GM21526 (cell line): Measurements from ENCODE around the gene RORC.
"Not testable (repeated sequence)": the region's sequence is repeated elsewhere in the genome, so short reads cannot be mapped to it uniquely, and the experiment has no call there.

Experiments used
- ATAC-seq: cut with Tn5 transposase; IDR thresholded peaks from one replicate; pipeline ENCODE4 v1.9.1; 2021; ENCODE audit warnings: moderate library complexity; ENCODE audit not compliant: unreplicated experiment, low FRiP score

The RORC gene

DNA sequence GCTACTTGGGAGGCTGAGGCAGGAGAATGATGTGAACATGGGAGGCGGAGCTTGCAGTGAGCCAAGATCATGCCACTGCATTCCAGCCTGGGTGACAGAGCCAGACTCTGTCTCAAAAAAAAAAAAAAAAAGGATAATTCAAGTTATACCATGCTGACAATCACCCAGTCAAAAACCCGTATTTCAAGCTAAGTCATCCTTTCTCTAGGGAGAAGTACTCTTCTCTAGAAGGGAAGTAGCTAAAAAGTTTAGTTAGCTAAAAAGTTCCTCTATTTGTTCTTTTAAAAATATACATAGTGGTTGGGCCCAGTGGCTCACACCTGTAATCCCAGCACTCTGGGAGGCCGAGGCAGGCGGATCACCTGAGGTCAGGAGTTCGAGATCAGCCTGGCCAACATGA lies 50.9 kb downstream of the RORC start:
- not testable (repeated sequence) for ATAC-seq

DNA sequence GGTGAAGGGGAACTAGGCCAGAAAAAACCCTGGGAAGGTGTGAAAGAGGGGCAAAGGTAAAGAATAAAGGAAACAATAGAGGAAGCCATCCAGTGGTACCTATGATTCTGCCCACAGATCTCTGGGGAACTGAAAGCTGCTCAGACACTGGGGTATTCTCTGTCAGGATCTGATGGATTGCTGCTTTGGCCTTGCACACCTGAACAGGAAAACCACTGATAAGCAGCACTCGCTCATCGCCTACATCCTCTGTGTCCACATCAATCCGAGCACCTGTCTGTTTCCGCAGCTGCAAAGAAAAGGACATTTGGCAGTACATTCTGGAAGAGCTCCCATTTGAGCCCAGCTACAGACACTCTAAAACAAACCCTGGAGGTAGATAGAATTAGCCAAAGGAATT lies 51.8 kb downstream of the RORC start:
- no peak for ATAC-seq

DNA sequence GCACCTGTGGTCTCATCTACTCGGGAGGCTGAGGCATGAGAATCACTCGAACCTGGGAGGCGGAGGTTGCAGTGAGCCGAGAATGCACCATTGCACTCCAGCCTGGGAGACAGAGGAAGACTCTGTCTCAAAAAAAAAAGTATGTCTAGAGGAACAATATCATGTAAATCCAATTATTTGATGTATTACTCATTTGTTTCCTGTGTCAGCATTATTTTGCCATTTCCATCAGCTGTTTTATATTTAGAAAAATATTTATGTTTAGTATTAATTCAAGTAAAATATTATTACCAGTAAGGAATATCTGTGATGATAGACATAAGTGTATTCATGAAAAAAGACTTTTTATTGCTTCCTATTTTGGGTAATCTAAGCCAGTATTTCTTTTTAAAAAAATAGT lies 54.3 kb downstream of the RORC start:
- ATAC-seq = no peak

DNA sequence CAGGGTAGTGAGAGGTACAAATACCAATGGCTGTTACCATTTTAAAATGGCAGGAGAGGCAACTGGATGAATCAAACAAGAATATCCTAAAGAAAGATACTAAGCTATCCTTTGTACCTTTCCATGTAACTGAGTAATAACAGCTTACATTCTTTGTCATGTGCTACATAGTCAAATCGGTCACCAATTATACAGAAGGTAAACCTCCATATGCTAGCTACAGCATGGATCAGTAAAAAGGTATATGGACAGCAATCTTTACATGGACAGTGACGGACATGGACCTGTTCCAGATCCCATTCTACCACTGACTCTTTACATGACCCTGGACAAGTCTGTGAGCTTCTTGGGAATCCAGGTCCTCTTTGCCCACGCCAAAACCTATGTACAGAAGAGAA lies 54.9 kb downstream of the RORC start:
- no peak for ATAC-seq

DNA sequence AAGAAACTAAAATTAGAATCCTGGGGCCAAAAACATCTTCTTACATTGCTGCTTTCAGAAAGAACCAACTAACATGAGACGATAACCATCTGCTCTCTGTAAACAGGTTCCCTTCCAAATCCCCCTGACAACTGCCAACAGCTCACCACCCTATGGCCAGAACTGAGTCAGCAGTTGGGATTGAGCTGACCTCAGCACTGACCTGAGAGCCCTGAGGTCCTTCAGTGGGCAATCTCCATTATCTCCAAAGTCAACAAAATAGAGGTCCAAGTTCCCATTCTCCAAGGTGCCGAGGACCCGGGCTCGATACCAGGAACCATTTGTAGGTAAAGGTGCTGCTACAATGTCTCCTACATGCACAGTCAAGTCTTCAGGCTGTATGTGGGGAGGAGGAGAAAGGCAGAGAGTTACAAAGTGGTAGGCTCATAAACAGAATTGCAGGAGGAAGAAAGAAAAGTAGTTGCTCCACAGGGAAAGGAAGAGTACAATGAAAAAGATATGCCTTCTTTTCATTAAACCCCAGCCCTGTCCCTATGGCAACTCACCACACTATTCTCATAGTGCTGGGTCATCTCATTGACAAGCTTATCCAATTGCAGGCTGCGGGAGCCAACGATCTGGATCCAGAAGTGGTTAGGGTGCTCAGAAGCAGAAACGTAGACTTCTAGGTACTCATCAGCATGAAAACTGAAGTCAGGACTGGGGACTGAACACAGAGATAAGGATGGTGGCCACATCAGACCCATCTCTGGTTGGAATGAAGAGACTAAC lies 55.5 kb downstream of the RORC start:
- no peak for ATAC-seq

DNA sequence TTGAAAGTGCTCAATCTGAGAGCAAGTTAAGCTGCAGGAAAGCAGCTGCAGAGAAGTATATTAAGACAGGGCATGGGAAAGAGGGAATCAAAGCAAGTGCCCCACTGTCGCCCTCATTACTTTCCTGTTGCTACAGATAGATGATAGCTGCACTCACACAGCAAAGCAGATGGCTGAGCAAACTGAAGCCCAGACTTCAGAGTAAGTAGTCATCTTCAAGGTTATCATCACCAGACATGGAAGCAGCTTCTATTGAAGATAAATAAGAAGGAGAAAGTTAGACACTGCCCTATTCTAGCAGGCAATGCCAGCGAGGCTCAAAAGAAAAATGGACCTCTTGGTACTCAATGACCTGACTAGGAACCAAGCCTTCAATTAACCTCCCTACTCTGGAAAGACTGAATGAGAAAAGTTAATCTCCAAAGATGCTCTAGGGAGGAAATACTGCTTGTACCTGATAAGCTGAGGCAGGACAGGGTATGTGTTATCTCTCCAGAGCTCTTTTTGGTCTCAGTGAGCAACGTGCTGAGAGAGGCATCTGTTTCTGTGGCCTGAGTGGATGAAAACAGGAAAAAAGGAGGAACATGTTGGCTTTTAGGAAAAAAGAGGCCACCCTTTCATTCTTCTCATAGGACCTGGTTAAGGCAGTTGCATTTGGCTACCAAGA lies 57.2 kb downstream of the RORC start:
- ATAC-seq = no peak

DNA sequence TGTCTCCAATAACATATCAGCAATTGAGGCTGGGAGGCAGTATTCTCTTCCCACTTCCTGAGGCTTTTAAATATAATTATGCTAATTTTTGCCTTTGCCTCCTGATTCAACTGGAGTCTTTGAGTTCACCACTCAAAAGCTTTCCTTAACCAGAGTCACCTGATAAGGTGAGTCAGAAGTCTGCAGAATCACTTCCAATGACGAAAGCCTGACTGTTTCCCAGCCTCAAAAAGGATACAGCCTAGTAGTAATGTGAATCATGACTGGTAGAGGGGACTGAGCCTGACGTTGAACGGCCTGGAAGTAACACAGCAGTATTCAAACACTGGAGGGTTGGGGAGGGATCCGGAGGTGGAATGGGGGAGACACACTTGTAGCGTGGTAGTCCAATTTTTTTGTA lies 57.9 kb downstream of the RORC start:
- ATAC-seq = no peak

DNA sequence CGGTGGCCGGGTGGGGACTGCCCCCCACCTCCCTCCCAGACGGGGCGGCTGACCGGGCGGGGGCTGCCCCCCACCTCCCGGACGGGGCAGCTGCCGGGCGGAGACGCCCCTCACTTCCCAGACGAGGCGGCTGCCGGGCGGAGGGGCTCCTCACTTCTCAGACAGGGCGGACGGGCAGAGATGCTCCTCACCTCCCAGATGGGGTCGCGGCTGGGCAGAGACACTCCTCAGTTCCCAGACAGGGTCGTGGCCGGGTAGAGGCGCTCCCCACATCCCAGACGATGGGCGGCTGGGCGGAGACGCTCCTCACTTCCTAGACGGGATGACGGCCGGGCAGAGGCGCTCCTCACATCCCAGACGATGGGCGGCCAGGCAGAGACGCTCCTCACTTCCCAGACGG lies 62.3 kb downstream of the RORC start:
- ATAC-seq = not testable (repeated sequence)

DNA sequence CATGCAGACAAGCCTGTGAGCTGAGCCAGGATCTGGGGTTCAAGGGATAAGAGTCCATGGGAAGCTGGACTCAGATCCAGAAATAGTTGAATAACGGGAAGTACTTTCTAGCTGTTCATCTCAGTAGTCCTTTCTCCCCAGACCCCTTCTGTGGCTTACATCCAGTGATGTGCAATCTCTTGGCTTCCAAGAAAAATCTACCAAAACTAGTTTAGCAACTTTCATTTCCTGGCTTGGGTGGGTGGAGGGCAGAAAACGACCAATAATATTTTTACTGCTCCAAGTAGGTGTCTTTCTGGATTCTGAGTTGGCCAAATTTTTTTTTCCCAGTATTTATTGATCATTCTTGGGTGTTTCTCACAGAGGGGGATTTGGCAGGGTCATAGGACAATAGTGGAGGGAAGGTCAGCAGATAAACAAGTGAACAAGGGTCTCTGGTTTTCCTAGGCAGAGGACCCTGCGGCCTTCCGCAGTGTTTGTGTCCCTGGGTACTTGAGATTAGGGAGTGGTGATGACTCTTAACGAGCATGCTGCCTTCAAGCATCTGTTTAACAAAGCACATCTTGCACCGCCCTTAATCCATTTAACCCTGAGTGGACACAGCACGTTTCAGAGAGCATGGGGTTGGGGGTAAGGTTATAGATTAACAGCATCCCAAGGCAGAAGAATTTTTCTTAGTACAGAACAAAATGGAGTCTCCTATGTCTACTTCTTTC lies 63.1 kb downstream of the RORC start:
- not testable (repeated sequence) for ATAC-seq

DNA sequence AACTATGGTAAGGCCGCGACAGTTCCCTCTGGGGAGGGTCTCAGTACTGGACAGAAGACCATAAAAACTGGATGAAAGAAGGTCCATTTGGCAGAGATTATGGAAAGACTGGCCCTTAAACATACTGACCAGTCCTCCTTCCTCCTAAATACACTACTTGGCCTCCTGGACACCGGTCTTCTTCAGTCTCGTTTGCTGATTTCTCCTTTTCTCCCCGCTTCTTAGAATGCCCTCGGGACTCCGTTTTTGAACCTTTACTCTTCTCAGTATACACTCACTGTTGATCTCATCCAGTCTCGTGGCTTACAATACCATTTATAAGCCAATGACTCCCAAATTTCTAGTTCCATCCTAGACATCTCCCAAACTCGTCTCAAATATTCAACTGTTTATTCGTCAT lies 67.6 kb downstream of the RORC start:
- no peak for ATAC-seq

DNA sequence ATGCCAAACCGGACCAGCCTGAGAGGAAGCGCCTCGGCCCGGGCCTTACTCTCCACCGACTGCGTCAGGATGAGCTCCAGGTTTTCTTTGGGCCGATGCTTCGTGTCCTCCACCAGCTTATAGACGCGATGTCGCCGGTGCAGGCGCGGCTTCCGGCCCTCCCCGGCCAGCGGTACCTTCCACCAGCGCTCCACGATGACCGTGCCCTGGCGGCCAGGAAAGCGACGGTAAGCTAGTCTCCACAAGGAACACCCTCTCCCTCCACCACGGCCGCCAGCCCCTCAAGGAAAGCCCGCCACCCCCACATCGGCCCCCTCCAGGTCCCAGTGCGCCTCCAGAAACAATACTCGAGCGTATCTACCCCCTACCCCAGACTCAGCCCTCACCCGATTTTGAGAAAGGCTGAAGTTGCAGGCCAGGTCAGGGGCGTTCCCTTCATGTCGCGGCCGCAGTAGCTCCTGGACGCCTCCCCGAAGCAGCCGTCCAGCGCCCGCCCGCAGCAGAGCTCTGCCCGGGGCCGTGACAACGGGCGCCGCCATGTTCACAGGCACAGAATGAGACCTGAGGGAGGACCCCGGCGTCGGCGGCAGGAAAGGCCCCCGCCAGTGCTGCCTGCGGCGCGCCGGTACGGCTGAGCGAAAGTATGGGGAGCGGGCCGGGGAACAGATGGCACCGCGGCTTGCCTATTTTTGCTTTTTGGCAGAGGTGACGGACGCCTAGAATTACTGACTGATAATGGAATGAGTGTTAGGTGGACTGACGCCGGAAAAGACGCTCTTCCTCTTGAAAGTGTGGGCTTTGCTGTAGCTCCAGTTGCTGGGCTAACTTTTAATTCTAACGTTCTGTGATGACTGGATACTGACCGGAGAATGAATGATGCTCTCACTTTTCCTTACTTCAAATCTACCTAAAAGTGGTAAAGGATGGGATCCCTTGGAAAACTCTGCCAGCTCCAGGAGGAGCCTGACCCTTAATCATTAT lies 68.4 kb downstream of the RORC start, which contains the start of gene MRPL9:
MRPL9 (minus strand) TSS at position 556 of the 981 bp plus-strand sequence; CDS start at position 539, 17 bp downstream.
- peak; percentile 90 for ATAC-seq

DNA sequence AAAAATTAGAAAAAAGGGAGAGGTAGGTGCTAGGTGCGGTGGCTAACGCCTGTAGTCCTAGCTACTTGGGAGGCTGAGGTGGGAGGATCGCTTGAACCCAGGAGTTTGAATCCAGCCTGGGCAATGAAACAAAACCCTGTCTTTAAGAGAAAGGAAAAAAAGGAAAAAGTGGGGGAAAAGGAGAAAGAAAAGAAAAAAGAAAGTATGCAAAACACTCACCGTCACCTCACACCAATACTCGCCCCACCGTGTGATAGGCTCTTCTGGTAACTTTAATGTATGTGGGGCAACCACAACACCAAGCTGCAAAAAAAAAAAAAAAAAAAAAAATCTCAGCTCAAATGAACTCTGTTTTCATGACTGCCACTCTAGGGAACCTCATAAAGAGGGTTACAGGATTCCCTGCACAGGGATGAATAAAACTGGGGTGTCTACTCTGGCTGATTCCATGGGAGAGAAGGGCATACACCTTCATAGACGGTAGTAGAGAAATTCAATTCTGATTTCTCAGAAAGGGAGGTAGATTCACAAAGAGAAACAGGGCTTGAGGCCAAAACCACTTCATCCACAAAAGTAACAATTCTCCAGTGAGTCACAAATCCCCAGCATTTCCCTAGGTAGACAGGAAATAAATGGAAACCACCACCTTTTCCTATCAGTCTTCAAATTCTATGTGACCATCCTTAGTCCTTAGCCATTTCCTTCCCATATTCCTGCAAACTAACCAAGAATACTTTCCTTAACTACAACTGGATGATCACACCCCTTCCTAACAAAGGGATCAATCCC lies 70.8 kb downstream of the RORC start:
- no peak for ATAC-seq

DNA sequence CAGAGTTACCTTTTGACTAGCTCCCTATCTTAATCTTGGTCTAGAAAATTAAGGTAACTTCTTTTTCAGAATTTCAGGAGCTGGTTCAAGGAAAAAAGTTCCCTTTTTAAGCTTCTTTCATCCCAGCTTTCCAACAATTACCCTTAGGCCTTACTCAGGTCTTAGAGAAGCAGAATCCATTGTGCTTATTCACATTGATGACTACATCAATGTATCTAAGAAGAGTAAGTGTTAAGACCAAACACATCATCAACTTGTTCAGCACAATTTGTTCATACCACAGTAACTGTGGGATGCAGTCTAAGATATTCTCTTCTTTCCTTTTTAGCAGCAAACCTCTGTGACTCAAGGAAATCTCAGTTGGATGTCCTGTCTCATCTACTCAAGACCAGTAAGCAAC lies 72.4 kb downstream of the RORC start:
- ATAC-seq = no peak

DNA sequence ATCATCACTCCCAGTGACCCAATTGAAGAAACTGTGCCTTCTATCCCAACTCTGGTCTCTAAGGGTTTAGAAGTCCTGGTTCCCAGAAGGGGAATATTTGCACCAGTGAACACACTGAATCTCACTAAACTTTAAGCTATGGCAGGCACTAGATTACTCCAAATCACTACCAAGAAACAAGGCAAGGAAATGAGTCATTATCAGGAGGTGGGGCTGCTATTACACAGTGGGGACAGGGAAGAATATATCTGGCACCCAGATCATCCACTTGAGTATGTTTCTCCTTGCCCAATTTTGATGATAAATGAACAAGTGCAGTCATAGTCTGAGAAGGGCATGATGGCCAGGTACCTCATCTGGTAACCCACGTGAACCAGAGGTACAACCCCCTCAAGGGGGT lies 75.3 kb downstream of the RORC start:
- no peak for ATAC-seq
